HG03378 (cell line): Measurements from ENCODE around the gene COA1.
"Not testable (repeated sequence)": the region's sequence is repeated elsewhere in the genome, so short reads cannot be mapped to it uniquely, and the experiment has no call there.

Source experiments
- ATAC-seq: cut with Tn5 transposase; IDR thresholded peaks from one replicate; pipeline ENCODE4 v1.9.1; 2021; ENCODE audit warnings: mild to moderate bottlenecking, moderate library complexity; ENCODE audit not compliant: unreplicated experiment

Gene COA1

GRCh38 chr7:43729214-43729923, at the start of gene COA1:
Gene COA1 (minus strand): TSS chr7:43729523. CDS start chr7:43648614, 80,909 bp downstream.
- peak; percentile 69 for ATAC-seq

- not testable (repeated sequence) for ATAC-seq
Observed at GRCh38 chr7:43778293-43779044, 49.1 kb upstream of the COA1 start.

- not testable (repeated sequence) for ATAC-seq
Observed at GRCh38 chr7:43775255-43775654, 45.9 kb upstream of the COA1 start.

GRCh38 chr7:43773268-43773667, 43.9 kb upstream of the COA1 start:
- ATAC-seq: not testable (repeated sequence)

- no peak for ATAC-seq
Observed at GRCh38 chr7:43771573-43771972, 42.2 kb upstream of the COA1 start.

GRCh38 chr7:43771128-43771527, 41.8 kb upstream of the COA1 start:
- no peak for ATAC-seq

- no peak for ATAC-seq
Observed at GRCh38 chr7:43769791-43770465, 40.6 kb upstream of the COA1 start.

GRCh38 chr7:43769281-43769680, 40.0 kb upstream of the COA1 start:
- ATAC-seq: no peak

- ATAC-seq: no peak
Observed at GRCh38 chr7:43768887-43769272, 39.6 kb upstream of the COA1 start.

- ATAC-seq: no peak
Observed at GRCh38 chr7:43768201-43768886, 39.0 kb upstream of the COA1 start.

- no peak for ATAC-seq
Observed at GRCh38 chr7:43767311-43767710, 38.0 kb upstream of the COA1 start.

- ATAC-seq: no peak
Observed at GRCh38 chr7:43766564-43766963, 37.2 kb upstream of the COA1 start.

GRCh38 chr7:43764807-43765491, 35.6 kb upstream of the COA1 start:
- ATAC-seq: no peak

GRCh38 chr7:43764039-43764761, 34.9 kb upstream of the COA1 start:
- ATAC-seq: peak; percentile 59

GRCh38 chr7:43763183-43763582, 33.9 kb upstream of the COA1 start:
- no peak for ATAC-seq

- no peak for ATAC-seq
Observed at GRCh38 chr7:43761938-43762692, 32.8 kb upstream of the COA1 start.

- no peak for ATAC-seq
Observed at GRCh38 chr7:43761382-43761781, 32.1 kb upstream of the COA1 start.

GRCh38 chr7:43760861-43761260, 31.5 kb upstream of the COA1 start:
- no peak for ATAC-seq
